Thymus (tissue), 11 donors: ENCODE data around the gene SWI5. TPM values are rescaled to one million over a fixed set of nuclear protein-coding genes. Genes with fewer than 3 reads are reported as not detected.

Experiments
- DNase-seq, 9 donors: peaks; one replicate each; pipeline ENCODE4 v3.0.0-alpha.2; 2013; ENCODE audit warnings: low spot score in 9 of 9, low read depth in 6 of 9, missing footprints in 1 of 9
- H3K27ac ChIP-seq, 2 donors: one replicate each; pipeline ENCODE4 v1.5.1; 2013; ENCODE audit warnings: control low read depth in 1 of 2, low read depth in 1 of 2, low read length in 1 of 2, mild to moderate bottlenecking in 1 of 2, moderate library complexity in 1 of 2
- H3K27me3 ChIP-seq, 2 donors: one replicate each; pipeline ENCODE4 v1.5.1; 2013; ENCODE audit warnings: low read length in 1 of 2; ENCODE audit not compliant: control insufficient read depth in 2 of 2, insufficient read depth in 1 of 2
- H3K36me3 ChIP-seq, 2 donors: one replicate each; pipeline ENCODE4 v1.5.1; 2013; ENCODE audit warnings: low read length in 1 of 2, mild to moderate bottlenecking in 1 of 2, moderate library complexity in 1 of 2; ENCODE audit not compliant: control insufficient read depth in 2 of 2, insufficient read depth in 2 of 2
- H3K4me1 ChIP-seq, 2 donors: one replicate each; pipeline ENCODE4 v1.5.1; 2013; ENCODE audit warnings: low read length in 2 of 2; ENCODE audit not compliant: control insufficient read depth in 2 of 2, insufficient read depth in 2 of 2
- H3K4me3 ChIP-seq, 2 donors: one replicate each; pipeline ENCODE4 v1.5.1; 2013; ENCODE audit warnings: low read length in 2 of 2, control low read depth in 1 of 2, mild to moderate bottlenecking in 1 of 2
- H3K9me3 ChIP-seq, 2 donors: one replicate each; pipeline ENCODE4 v1.5.1; 2013; ENCODE audit warnings: low read length in 1 of 2, mild to moderate bottlenecking in 1 of 2; ENCODE audit not compliant: control insufficient read depth in 2 of 2, insufficient read depth in 1 of 2
- WGBS: extraction: QIAGEN DNeasy Blood & Tissue Kit; methylation state at CpG from one replicate; pipeline ENCODE4 v1.1.7; 2013; 5-methylcytosine and 5-hydroxymethylcytosine counted together
- polyA plus RNA-seq: library from polyadenylated mRNA; stranded (reverse); fragments of 200-250 nt; gene quantifications from one replicate; pipeline ENCODE4 v1.2.3, GENCODE V29; 2013
- total RNA-seq: library from RNA; stranded (reverse); fragments of 120-200 nt; gene quantifications from one replicate; pipeline ENCODE4 v1.2.4, GENCODE V29; 2013
- donor health status: healthy.

SWI5 gene
- total and polyA plus RNA-seq, 2 donors = 25.9 to 26.3 TPM

DNA sequence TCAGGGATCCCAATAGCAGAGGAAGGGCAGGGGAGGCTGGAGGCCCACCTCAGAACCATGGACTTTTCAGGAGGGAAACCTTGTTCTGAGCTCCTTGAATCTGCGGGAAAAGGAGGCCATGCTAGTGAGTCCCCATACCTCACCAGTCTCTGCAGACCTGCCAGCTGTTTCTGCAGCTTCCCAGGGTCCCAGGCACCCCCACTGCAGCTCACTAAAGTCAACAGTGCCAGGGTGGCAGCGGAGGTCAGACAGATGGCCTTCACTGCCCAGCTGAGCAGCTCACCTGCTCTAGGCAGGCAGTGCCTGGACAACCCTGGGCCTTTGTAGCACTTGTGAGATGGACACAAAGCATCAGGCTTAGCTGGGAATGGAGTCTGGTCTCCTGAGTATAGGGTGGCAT lies 59.8 kb downstream of the SWI5 start:
- no peak overlapping the region for H3K4me3 ChIP-seq
- 96% methylated on average over 2 of the region's 2 CpGs for WGBS
- H3K4me1 ChIP-seq = peaks cover 0 to 8% of the 10 kb centered on the region in 2 donors
- no peak for DNase-seq
- H3K27me3 ChIP-seq = no peaks in the 10 kb centered on the region
- H3K36me3 ChIP-seq = peaks cover 18 to 19% of the 10 kb centered on the region in 2 donors
- no peaks in the 10 kb centered on the region for H3K9me3 ChIP-seq
- H3K27ac ChIP-seq = no peak overlapping the region

DNA sequence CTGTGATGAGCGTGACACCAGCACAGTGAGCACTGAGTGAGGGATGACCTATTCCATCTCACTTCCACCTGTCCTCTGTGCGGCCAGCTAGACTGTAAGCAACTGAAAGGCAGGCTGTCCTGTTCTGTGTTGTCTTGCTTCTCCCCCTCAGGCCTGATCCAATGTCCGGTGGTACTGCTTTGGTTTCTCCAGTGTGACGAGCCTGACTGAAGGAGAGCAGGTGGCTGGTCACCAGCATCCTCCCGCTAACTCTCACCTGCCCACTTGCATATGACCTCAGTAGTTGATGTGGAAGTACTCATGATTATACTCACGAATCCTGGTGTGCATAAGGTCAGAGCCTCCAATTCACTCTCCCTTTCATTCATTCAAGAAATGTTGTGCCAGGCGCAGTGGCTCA lies 61.9 kb downstream of the SWI5 start:
- H3K27ac ChIP-seq = no peak overlapping the region
- H3K36me3 ChIP-seq = peaks cover 13 to 14% of the 10 kb centered on the region in 2 donors
- WGBS = 98% methylated on average over 7 of the region's 7 CpGs

More for the DNA sequence above, 61.9 kb downstream of the SWI5 start:
- DNase-seq = no peak
- peaks cover 0 to 15% of the 10 kb centered on the region in 2 donors for H3K4me1 ChIP-seq
- H3K4me3 ChIP-seq = no peak overlapping the region
- H3K9me3 ChIP-seq = no peaks in the 10 kb centered on the region
- no peaks in the 10 kb centered on the region for H3K27me3 ChIP-seq

Other genes with a start within 250 kb of the SWI5 start
- gene NAIF1, start 209.0 kb upstream of the SWI5 start, total RNA-seq = 10.9 TPM
- gene NAIF1, start 209.0 kb upstream of the SWI5 start, polyA plus RNA-seq = 11.5 TPM
- 13.4 TPM for gene SLC25A25, start 208.0 kb upstream of the SWI5 start, total RNA-seq
- 12.3 TPM for gene SLC25A25, start 208.0 kb upstream of the SWI5 start, polyA plus RNA-seq
- 51.6 TPM for gene PTGES2, start 148.5 kb upstream of the SWI5 start, total RNA-seq
- gene PTGES2, start 148.5 kb upstream of the SWI5 start, polyA plus RNA-seq = 39.3 TPM
- gene LCN2, start 126.8 kb upstream of the SWI5 start, total RNA-seq = 3.4 TPM
- gene LCN2, start 126.8 kb upstream of the SWI5 start, polyA plus RNA-seq = 31.9 TPM
- 134 TPM for gene BBLN, start 116.0 kb upstream of the SWI5 start, total RNA-seq
- 162 TPM for gene BBLN, start 116.0 kb upstream of the SWI5 start, polyA plus RNA-seq
- gene CIZ1, start 84.7 kb upstream of the SWI5 start, total RNA-seq = 25.4 TPM
- gene CIZ1, start 84.7 kb upstream of the SWI5 start, polyA plus RNA-seq = 36.5 TPM
- 0.94 TPM for gene DNM1, start 72.9 kb upstream of the SWI5 start, total RNA-seq
- 4.5 TPM for gene DNM1, start 72.9 kb upstream of the SWI5 start, polyA plus RNA-seq
- gene GOLGA2, start 269 bp upstream of the SWI5 start, total RNA-seq = 18.3 TPM
- gene GOLGA2, start 269 bp upstream of the SWI5 start, polyA plus RNA-seq = 45.0 TPM
- 20.3 TPM for gene TRUB2, start 46.2 kb downstream of the SWI5 start, total RNA-seq
- gene TRUB2, start 46.2 kb downstream of the SWI5 start, polyA plus RNA-seq = 14.9 TPM
- gene COQ4, start 46.6 kb downstream of the SWI5 start, total RNA-seq = 27.9 TPM
- 61.7 TPM for gene COQ4, start 46.6 kb downstream of the SWI5 start, polyA plus RNA-seq
- gene SLC27A4, start 64.3 kb downstream of the SWI5 start, total RNA-seq = 6.7 TPM
- gene SLC27A4, start 64.3 kb downstream of the SWI5 start, polyA plus RNA-seq = 20.7 TPM
- 46.7 TPM for gene URM1, start 95.1 kb downstream of the SWI5 start, total RNA-seq
- gene URM1, start 95.1 kb downstream of the SWI5 start, polyA plus RNA-seq = 37.9 TPM
- 2.3 TPM for gene CERCAM, start 144.6 kb downstream of the SWI5 start, total RNA-seq
- gene CERCAM, start 144.6 kb downstream of the SWI5 start, polyA plus RNA-seq = 3.1 TPM
- 34.4 TPM for gene ODF2, start 179.7 kb downstream of the SWI5 start, total RNA-seq
- gene ODF2, start 179.7 kb downstream of the SWI5 start, polyA plus RNA-seq = 22.7 TPM
- gene GLE1, start 228.4 kb downstream of the SWI5 start, total RNA-seq = 36.8 TPM
- gene GLE1, start 228.4 kb downstream of the SWI5 start, polyA plus RNA-seq = 23.7 TPM